GM12878 (cell line): ENCODE data around the gene ERC2. TPM values are rescaled to one million over a fixed set of nuclear protein-coding genes. Genes with fewer than 3 reads are reported as not detected.
A peak's percentile ranks its signal among the peaks of the same experiment; 100 is the strongest.

ENCODE experiments used
- ATAC-seq: fragments of 200-7000 bp; cut with Tn5 transposase; 3 replicates; pipeline ENCODE4 v1.9.1; 2020; ENCODE audit warnings: mild to moderate bottlenecking, moderate library complexity
- BruUV-seq: library from RNA; stranded (reverse); fragments of 400-500 nt; replicated peaks from 2 replicates; lab custom pipeline; 2021; lab: Mats Ljungman, UMichigan
- CTCF ChIA-PET: fragments of 300-600 bp; sonication (Branson Sonifier 250); formaldehyde crosslinking; extraction: SDS; loops from one replicate; lab custom pipeline; 2021; ENCODE audit warnings: inconsistent platforms; lab: Yijun Ruan, JAX
- POLR2A ChIA-PET: fragments of 350-600 bp; formaldehyde crosslinking; extraction: SDS; loops from one replicate; lab custom pipeline; 2021; ENCODE audit warnings: inconsistent platforms; lab: Charles Lee
- RAD21 ChIA-PET: fragments of 300-600 bp; sonication (Branson Sonifier 250); formaldehyde crosslinking; loops from one replicate; lab custom pipeline; 2023; ENCODE audit warnings: antibody characterized with exemption; ENCODE audit not compliant: unreplicated experiment; lab: Charles Lee
- SMC1A ChIA-PET: fragments of 300-600 bp; sonication (Branson Sonifier 250); formaldehyde crosslinking; loops from one replicate; lab custom pipeline; 2023; ENCODE audit not compliant: unreplicated experiment, uncharacterized antibody; lab: Charles Lee
- DNase-seq: peaks from one replicate; pipeline ENCODE4 v3.0.0-alpha.2; 2011; ENCODE audit warnings: low read depth, low spot score
- FAIRE-seq: peaks from 3 replicates; lab custom pipeline; 2011; peaks lifted over from hg19 to GRCh38; lab: Jason Lieb, UNC
- H2AFZ ChIP-seq: 2 replicates; pipeline ENCODE4 v1.6.0; 2011; ENCODE audit warnings: low read depth, low read length, control low read depth; ENCODE audit not compliant: control insufficient read depth
- H3K27ac ChIP-seq: 2 replicates; pipeline ENCODE4 v1.5.1; 2011; ENCODE audit warnings: control low read depth; ENCODE audit not compliant: control insufficient read depth, insufficient read depth
- H3K27me3 ChIP-seq, 2 experiments: replicated peaks in 1 of 2; 2 replicates each; pipeline versions ENCODE4 v1.6.0 to v1.6.1; 2011; ENCODE audit warnings: low read length in 1 of 2; ENCODE audit not compliant: control insufficient read depth in 2 of 2, insufficient read depth in 2 of 2
- H3K36me3 ChIP-seq, 2 experiments: 2 replicates each; pipeline ENCODE4 v1.5.1; 2011; ENCODE audit warnings: low read length in 1 of 2; ENCODE audit not compliant: control insufficient read depth in 2 of 2, insufficient read depth in 2 of 2
- H3K4me1 ChIP-seq: 2 replicates; pipeline ENCODE4 v1.6.1; 2011; ENCODE audit warnings: mild to moderate bottlenecking, low read length, moderate library complexity, mixed read lengths; ENCODE audit not compliant: control insufficient read depth, insufficient read depth
- H3K4me2 ChIP-seq: 2 replicates; pipeline ENCODE4 v1.6.0; 2011; ENCODE audit warnings: control low read depth; ENCODE audit not compliant: control insufficient read depth, insufficient read depth
- H3K4me3 ChIP-seq: fragments of 200-600 bp; sonication (generic); 2 replicates; pipeline ENCODE4 v1.5.1; 2016
- H3K79me2 ChIP-seq: 2 replicates; pipeline ENCODE4 v1.6.0; 2011; ENCODE audit warnings: low read length; ENCODE audit not compliant: control insufficient read depth, insufficient read depth
- H3K9ac ChIP-seq: 2 replicates; pipeline ENCODE4 v1.8.0; 2011; ENCODE audit warnings: low read length, control low read depth, mixed read lengths; ENCODE audit not compliant: control insufficient read depth, insufficient read depth
- H3K9me3 ChIP-seq: replicated peaks from 3 replicates; pipeline ENCODE4 v1.5.1; 2011; ENCODE audit warnings: mild to moderate bottlenecking, low read length; ENCODE audit not compliant: control insufficient read depth, insufficient read depth
- H4K20me1 ChIP-seq: 2 replicates; pipeline ENCODE4 v1.6.0; 2011; ENCODE audit not compliant: control insufficient read depth, insufficient read depth
- CBFB ChIP-seq: IDR thresholded peaks from 2 replicates; pipeline ENCODE4 v1.6.1; 2016; ENCODE audit warnings: antibody characterized with exemption, low read depth
- E4F1 ChIP-seq: fragments of 450-650 bp; IDR thresholded peaks from 2 replicates; pipeline ENCODE4 v1.6.1; 2018; ENCODE audit warnings: borderline replicate concordance, mild to moderate bottlenecking; ENCODE audit not compliant: partially characterized antibody
- GABPA ChIP-seq: IDR thresholded peaks from 2 replicates; pipeline ENCODE4 v1.6.1; 2014; ENCODE audit warnings: antibody characterized with exemption, low read depth, mild to moderate bottlenecking, inconsistent platforms
- IKZF1 ChIP-seq: fragments of 450-650 bp; conservative IDR thresholded peaks from 2 replicates; pipeline ENCODE4 v1.6.1; 2017; ENCODE audit warnings: antibody characterized with exemption, mild to moderate bottlenecking
- IRF5 ChIP-seq: fragments of 450-650 bp; IDR thresholded peaks from 2 replicates; pipeline ENCODE4 v1.6.1; 2017; ENCODE audit warnings: borderline replicate concordance
- RAD21 ChIP-seq: IDR thresholded peaks from 2 replicates; pipeline ENCODE4 v1.6.1; 2011; ENCODE audit warnings: mild to moderate bottlenecking, low read depth, low read length, moderate library complexity; ENCODE audit not compliant: insufficient read depth
- RELA ChIP-seq: fragments of 450-650 bp; IDR thresholded peaks from 2 replicates; pipeline ENCODE4 v1.8.0; 2014; ENCODE audit warnings: borderline replicate concordance; ENCODE audit not compliant: partially characterized antibody
- SIN3A ChIP-seq: IDR thresholded peaks from 2 replicates; pipeline ENCODE4 v1.6.1; 2012; ENCODE audit warnings: low read depth, low read length, improper control_type of control experiment
- SMAD1 ChIP-seq: fragments of 450-650 bp; IDR thresholded peaks from 2 replicates; pipeline ENCODE4 v1.6.1; 2018; ENCODE audit warnings: mild to moderate bottlenecking, low read depth; ENCODE audit not compliant: partially characterized antibody
- SMAD5 ChIP-seq: IDR thresholded peaks from 2 replicates; pipeline ENCODE4 v1.6.1; 2016; ENCODE audit warnings: antibody characterized with exemption, low read depth
- TCF3 ChIP-seq: IDR thresholded peaks from 2 replicates; pipeline ENCODE4 v1.6.1; 2012; ENCODE audit warnings: low read depth, mild to moderate bottlenecking, low read length, borderline replicate concordance; ENCODE audit not compliant: insufficient read depth
- ZNF274 ChIP-seq: IDR thresholded peaks from one replicate; pipeline ENCODE4 v1.8.0; 2011; ENCODE audit not compliant: insufficient read length, insufficient read depth
- WGBS: methylation state at CpG from one replicate; pipeline ENCODE4 v1.1.6; 2016; ENCODE audit warnings: low lambda C conversion rate; ENCODE audit not compliant: insufficient replicate concordance, insufficient coverage; ENCODE audit errors: missing lambda C conversion rate; 5-methylcytosine and 5-hydroxymethylcytosine counted together
- in situ Hi-C: fragments of 300-500 bp; cut with MboI; formaldehyde crosslinking; loops from 9 replicates; pipeline ENCODE4 v1.14.3; 2018; ENCODE audit warnings: mixed read lengths
- intact Hi-C: fragments of 100-400 bp; cut with micrococcal nuclease; formaldehyde crosslinking; loops from one replicate; pipeline ENCODE4 v1.14.2; 2022; ENCODE audit not compliant: unreplicated experiment
- polyA plus RNA-seq, 11 experiments: library from polyadenylated mRNA; depleted of rRNA in 4 of 11; unstranded in 6 of 11; stranded (reverse) in 5 of 11; fragments of >200 nt; fragmentation: Nextera tagmentation in 4 of 11; fragmentation: Illumina TruSeq in 1 of 11; extraction: Ambion mirVana in 4 of 11; extraction: Trizol in 1 of 11; gene quantifications; 1 replicate in 1 of 11; 2 replicates in 10 of 11; pipeline versions ENCODE4 v1.2.1 to v1.2.3, GENCODE V29; 2011 to 2016; ENCODE audit warnings: inconsistent platforms in 2 of 11, missing spikeins in 2 of 11, low read depth in 1 of 11
- total RNA-seq, 4 experiments: library from RNA; depleted of rRNA in 3 of 4; stranded (reverse); fragments of >200 nt in 3 of 4; fragmentation: Illumina TruSeq in 1 of 4; extraction: Trizol in 1 of 4; gene quantifications; 2 replicates each; pipeline versions ENCODE4 v1.2.1 to v1.2.3, GENCODE V29; 2013 to 2021
- TF ChIP-seq, protein P1 (sequence below): IDR thresholded peaks from 2 replicates; pipeline ENCODE4 v1.6.1; 2011; ENCODE audit warnings: borderline replicate concordance, low read depth, mild to moderate bottlenecking, moderate library complexity, mixed read lengths, low read length; ENCODE audit not compliant: insufficient read depth; ENCODE audit errors: extremely low read length
- TF ChIP-seq, protein P2 (sequence below): fragments of 450-650 bp; IDR thresholded peaks from 2 replicates; pipeline ENCODE4 v1.6.1; 2016; ENCODE audit warnings: mild to moderate bottlenecking

The ERC2 gene
- total and polyA plus RNA-seq, 10 of the 15 experiments (the other 5 are each of a cell fraction or from before 2014, with no cell fraction given) = 0.06 to 1.4 (median 0.12) TPM; not detected in 3

- TF ChIP-seq SMAD1 (no peak), TCF3 (peak; percentile 96), IKZF1 (peak; percentile 26; the same call in 1 of the 2 replicates), E4F1 (no peak)
- TF ChIP-seq, protein P1, sequence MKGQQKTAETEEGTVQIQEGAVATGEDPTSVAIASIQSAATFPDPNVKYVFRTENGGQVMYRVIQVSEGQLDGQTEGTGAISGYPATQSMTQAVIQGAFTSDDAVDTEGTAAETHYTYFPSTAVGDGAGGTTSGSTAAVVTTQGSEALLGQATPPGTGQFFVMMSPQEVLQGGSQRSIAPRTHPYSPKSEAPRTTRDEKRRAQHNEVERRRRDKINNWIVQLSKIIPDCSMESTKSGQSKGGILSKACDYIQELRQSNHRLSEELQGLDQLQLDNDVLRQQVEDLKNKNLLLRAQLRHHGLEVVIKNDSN = peak; percentile 66
Observed at GRCh38 chr3:55658690-55659562, 809.3 kb downstream of the ERC2 start (continued).

DNA sequence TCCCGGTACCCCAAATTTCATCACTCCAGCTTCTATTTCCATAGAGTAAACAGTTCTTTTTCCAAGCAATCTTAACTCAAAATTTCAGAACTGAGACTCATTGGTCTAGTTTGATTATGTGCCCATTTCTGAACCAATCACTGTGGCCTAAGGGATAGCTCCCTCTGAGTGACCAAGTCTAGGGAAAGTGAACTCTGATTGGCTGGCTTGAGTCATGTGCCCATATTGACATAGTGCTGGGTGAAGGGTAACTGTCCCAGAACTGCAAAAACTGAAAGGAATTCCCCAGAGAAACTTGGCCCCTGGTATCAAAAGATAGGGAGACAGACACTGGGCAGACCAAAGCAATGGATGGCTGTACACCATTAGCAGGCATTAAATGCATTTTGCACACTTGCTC, 810.0 kb downstream of the ERC2 start:
- POLR2A ChIA-PET = interaction anchor here (1.1 kb wide), 1 partner anchor 38 kb away, joined by 3 read pairs; no protein-coding TSS in a partner anchor
- Histone ChIP-seq H3K9me3 (no peaks in the 10 kb centered on the region; the same call in 2 of the 3 replicates), H3K4me2 (no peak overlapping the region), H2AFZ (peak overlapping the region; percentile 6), H3K27ac (0 out of 2 replicates have a peak overlapping the region, but pooled peaks have one; percentile 21), H3K4me1 (peaks cover 54% of the 10 kb centered on the region), H3K4me3 (no peak overlapping the region), H3K36me3 (no peaks in the 10 kb centered on the region), H3K27me3 (no peaks in the 10 kb centered on the region), H4K20me1 (no peaks in the 10 kb centered on the region), H3K79me2 (no peaks in the 10 kb centered on the region), H3K9ac (no peak overlapping the region)
- 93% methylated on average over 1 of the region's 1 CpG for WGBS
- SMC1A ChIA-PET = interaction anchor here (0.8 to 2.6 kb wide), 3 partner anchors 26 to 38 kb away, joined by 3 to 6 read pairs (median 3); no protein-coding TSS in a partner anchor
- no TSS peak for BruUV-seq
- RAD21 ChIA-PET = interaction anchor here (0.7 kb wide), 1 partner anchor 27 kb away, joined by 3 read pairs; no protein-coding TSS in a partner anchor
- CTCF ChIA-PET = interaction anchor here (1.0 to 1.6 kb wide), 2 partner anchors 26 to 28 kb away, joined by 3 to 4 read pairs; no protein-coding TSS in a partner anchor
- ATAC-seq (peak; percentile 10), FAIRE-seq (no peak), DNase-seq (no peak)
- in situ Hi-C loops = no loop called here
- intact Hi-C loops = loop anchor here (10.0 kb wide), 1 partner anchor 173 kb away; the partner anchor contains the start of gene WNT5A
- TF ChIP-seq, protein P2, sequence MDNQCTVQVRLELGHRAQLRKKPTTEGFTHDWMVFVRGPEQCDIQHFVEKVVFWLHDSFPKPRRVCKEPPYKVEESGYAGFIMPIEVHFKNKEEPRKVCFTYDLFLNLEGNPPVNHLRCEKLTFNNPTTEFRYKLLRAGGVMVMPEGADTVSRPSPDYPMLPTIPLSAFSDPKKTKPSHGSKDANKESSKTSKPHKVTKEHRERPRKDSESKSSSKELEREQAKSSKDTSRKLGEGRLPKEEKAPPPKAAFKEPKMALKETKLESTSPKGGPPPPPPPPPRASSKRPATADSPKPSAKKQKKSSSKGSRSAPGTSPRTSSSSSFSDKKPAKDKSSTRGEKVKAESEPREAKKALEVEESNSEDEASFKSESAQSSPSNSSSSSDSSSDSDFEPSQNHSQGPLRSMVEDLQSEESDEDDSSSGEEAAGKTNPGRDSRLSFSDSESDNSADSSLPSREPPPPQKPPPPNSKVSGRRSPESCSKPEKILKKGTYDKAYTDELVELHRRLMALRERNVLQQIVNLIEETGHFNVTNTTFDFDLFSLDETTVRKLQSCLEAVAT = peak; percentile 86
- TF ChIP-seq RAD21 (no peak), ZNF274 (no peak), SIN3A (no peak), RELA (no peak), CBFB (no peak), GABPA (no peak), SMAD5 (no peak), IRF5 (no peak)
